Caco-2 (cell line): Measurements from ENCODE around the gene S1PR2. TPM values are rescaled to one million over a fixed set of nuclear protein-coding genes. Genes with fewer than 3 reads are reported as not detected.

Experiments
- BruUV-seq: library from RNA; stranded (reverse); fragments of 400-500 nt; replicated peaks from 2 replicates; lab custom pipeline; 2021; lab: Mats Ljungman, UMichigan
- CTCF ChIA-PET: fragments of 300-600 bp; sonication (Branson Sonifier 250); formaldehyde crosslinking; loops from one replicate; lab custom pipeline; 2022; ENCODE audit warnings: antibody characterized with exemption; lab: Charles Lee
- POLR2A ChIA-PET: fragments of 300-600 bp; sonication (Branson Sonifier 250); formaldehyde crosslinking; loops from one replicate; lab custom pipeline; 2022; ENCODE audit warnings: antibody characterized with exemption; lab: Charles Lee
- DNase-seq, 2 experiments: peaks; one replicate each; pipeline versions ENCODE4 v3.0.0 to v3.0.0-alpha.2; 2020 to 2022
- H3K27me3 ChIP-seq: replicated peaks from 2 replicates; pipeline ENCODE4 v1.6.0; 2011; ENCODE audit warnings: low read length; ENCODE audit not compliant: control insufficient read depth, insufficient read depth
- H3K36me3 ChIP-seq: 2 replicates; pipeline ENCODE4 v1.5.1; 2011; ENCODE audit warnings: low read length; ENCODE audit not compliant: control insufficient read depth, insufficient read depth
- H3K4me1 ChIP-seq: fragments of 250-450 bp; sonication (Bioruptor Pico); 2 replicates; pipeline ENCODE4 v1.5.1; 2020; ENCODE audit warnings: mild to moderate bottlenecking
- H3K4me3 ChIP-seq: 2 replicates; pipeline ENCODE4 v1.5.1; 2011; ENCODE audit warnings: low read depth, mild to moderate bottlenecking, control low read depth, low read length
- H3K9me3 ChIP-seq: fragments of 250-450 bp; sonication (Bioruptor Pico); 2 replicates; pipeline ENCODE4 v1.5.1; 2020; ENCODE audit warnings: mild to moderate bottlenecking, moderate library complexity
- H3K27ac Mint-ChIP-seq: one replicate; pipeline ENCODE4 v1.8.0; 2022; ENCODE audit warnings: mixed read lengths; ENCODE audit not compliant: unreplicated experiment
- H3K27me3 Mint-ChIP-seq: one replicate; pipeline ENCODE4 v1.8.0; 2022; ENCODE audit warnings: mixed read lengths; ENCODE audit not compliant: insufficient read depth, unreplicated experiment
- H3K36me3 Mint-ChIP-seq: one replicate; pipeline ENCODE4 v1.8.0; 2022; ENCODE audit warnings: mild to moderate bottlenecking, mixed read lengths; ENCODE audit not compliant: insufficient read depth, unreplicated experiment
- H3K4me1 Mint-ChIP-seq: one replicate; pipeline ENCODE4 v1.8.0; 2022; ENCODE audit warnings: low read depth, mixed read lengths; ENCODE audit not compliant: unreplicated experiment
- H3K4me3 Mint-ChIP-seq: one replicate; pipeline ENCODE4 v1.8.0; 2022; ENCODE audit warnings: mild to moderate bottlenecking, moderate library complexity, mixed read lengths; ENCODE audit not compliant: unreplicated experiment
- H3K9me3 Mint-ChIP-seq: one replicate; pipeline ENCODE4 v1.8.0; 2022; ENCODE audit warnings: mixed read lengths; ENCODE audit not compliant: unreplicated experiment
- intact Hi-C: fragments of 100-400 bp; cut with micrococcal nuclease; formaldehyde crosslinking; loops from one replicate; pipeline ENCODE4 v1.10.0; 2022; ENCODE audit not compliant: unreplicated experiment
- total RNA-seq: library from RNA; stranded (reverse); gene quantifications from 2 replicates; pipeline ENCODE4 v1.2.3, GENCODE V29; 2022
- TF ChIP-seq, protein P1 (sequence below), 2 experiments: fragments of 200-600 bp in 1 of 2; IDR thresholded peaks; 1 replicate in 1 of 2; 2 replicates in 1 of 2; pipeline versions ENCODE4 v1.5.1 to v1.8.0; 2011 to 2022; ENCODE audit warnings: antibody characterized with exemption in 1 of 2, control low read depth in 1 of 2, inconsistent platforms in 1 of 2, low read depth in 1 of 2, low read length in 1 of 2, mild to moderate bottlenecking in 1 of 2, moderate library complexity in 1 of 2; ENCODE audit not compliant: insufficient read depth in 1 of 2, severe bottlenecking in 1 of 2, unreplicated experiment in 1 of 2

Gene S1PR2
- total RNA-seq, 1 experiment from 2014 or later, result 6.2 TPM

DNA sequence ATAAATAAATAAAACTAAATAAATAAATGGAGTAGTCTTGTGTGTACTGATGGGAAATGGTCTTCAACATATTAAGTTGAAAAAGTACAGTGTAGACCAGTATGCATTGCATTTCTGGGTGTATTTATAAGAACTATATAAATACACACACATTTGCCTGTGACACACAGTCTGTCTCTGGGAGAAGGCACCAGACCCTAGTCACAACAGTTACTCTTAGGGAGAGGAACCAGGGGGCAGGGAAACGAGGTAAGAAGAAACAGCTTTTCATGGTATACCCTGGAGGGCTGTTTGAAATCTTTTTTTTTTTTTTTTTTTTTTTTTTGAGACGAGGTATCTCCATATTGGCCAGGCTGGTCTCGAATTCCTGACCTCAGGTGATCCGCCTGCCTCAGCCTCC is 2.8 kb upstream of the S1PR2 start:
- POLR2A ChIA-PET, result no interaction called here
- no peak for DNase-seq

DNA sequence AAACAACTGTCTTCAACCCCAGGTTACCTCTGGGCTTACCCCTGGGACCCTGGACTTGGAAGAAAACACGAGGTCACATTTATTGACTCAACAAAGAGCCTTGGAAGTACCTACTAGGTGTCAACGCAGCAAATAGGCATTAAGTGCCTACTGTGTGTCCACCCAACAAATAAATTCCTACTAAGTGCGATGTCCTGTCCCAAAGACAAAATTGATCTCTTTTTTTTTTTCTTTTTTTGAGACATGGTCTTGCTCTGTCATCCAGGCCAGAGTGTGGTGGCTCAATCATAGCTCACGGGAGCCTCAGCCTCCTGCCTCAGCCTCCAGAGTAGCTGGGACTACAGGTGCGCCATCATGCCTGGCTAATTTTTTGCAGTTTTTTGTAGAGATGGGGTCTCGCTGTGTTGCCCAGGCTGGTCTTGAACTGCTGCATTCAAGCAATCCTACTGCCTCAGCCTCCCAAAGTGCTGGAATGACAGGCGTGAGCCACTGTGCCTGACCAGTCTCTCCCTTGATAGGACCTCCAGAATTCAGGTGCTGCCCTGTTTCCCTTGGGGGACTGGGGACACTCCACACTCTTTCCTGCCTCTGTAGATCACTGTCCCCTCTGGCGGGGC is 589 bp upstream of the S1PR2 start:
- Histone ChIP-seq H3K36me3 (no peaks in the 10 kb centered on the region), H3K27me3 (no peaks in the 10 kb centered on the region), H3K4me3 (peak overlapping the region; percentile 83), H3K4me1 (0 out of 2 replicates have a peak, but pooled peaks cover 6% of the 10 kb centered on the region), H3K9me3 (no peaks in the 10 kb centered on the region)
- Mint-ChIP-seq H3K4me3 (peak overlapping the region; percentile 72), H3K27ac (peak overlapping the region; percentile 59), H3K9me3 (no peaks in the 10 kb centered on the region), H3K36me3 (peaks cover 6% of the 10 kb centered on the region), H3K27me3 (no peaks in the 10 kb centered on the region), H3K4me1 (no peaks in the 10 kb centered on the region)
- no peak for DNase-seq
- intact Hi-C loops, result loop anchor here (5.0 kb wide), 1 partner anchor 34 kb away; no protein-coding TSS in a partner anchor
- BruUV-seq, result TSS peak; percentile 70
- TF ChIP-seq, protein P1, sequence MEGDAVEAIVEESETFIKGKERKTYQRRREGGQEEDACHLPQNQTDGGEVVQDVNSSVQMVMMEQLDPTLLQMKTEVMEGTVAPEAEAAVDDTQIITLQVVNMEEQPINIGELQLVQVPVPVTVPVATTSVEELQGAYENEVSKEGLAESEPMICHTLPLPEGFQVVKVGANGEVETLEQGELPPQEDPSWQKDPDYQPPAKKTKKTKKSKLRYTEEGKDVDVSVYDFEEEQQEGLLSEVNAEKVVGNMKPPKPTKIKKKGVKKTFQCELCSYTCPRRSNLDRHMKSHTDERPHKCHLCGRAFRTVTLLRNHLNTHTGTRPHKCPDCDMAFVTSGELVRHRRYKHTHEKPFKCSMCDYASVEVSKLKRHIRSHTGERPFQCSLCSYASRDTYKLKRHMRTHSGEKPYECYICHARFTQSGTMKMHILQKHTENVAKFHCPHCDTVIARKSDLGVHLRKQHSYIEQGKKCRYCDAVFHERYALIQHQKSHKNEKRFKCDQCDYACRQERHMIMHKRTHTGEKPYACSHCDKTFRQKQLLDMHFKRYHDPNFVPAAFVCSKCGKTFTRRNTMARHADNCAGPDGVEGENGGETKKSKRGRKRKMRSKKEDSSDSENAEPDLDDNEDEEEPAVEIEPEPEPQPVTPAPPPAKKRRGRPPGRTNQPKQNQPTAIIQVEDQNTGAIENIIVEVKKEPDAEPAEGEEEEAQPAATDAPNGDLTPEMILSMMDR (IDR thresholded peaks at IDR 0.05; ENCODE audit: insufficient read depth in 1 of 2, low read depth in 1 of 2, low read length in 1 of 2, severe bottlenecking in 1 of 2, unreplicated experiment in 1 of 2), result no peak
- ChIA-PET POLR2A (interaction anchor here (0.6 kb wide), 3 partner anchors 20 to 409 kb away, joined by 3 to 4 read pairs (median 4); partner anchors contain the start of gene MRPL4), CTCF (interaction anchor here (0.6 kb wide), 1 partner anchor 641 kb away, joined by 3 read pairs; no protein-coding TSS in a partner anchor)

More for the DNA sequence above, 2.8 kb upstream of the S1PR2 start:
- Mint-ChIP-seq H3K27ac (no peak overlapping the region), H3K4me1 (no peaks in the 10 kb centered on the region), H3K27me3 (no peaks in the 10 kb centered on the region), H3K4me3 (no peak overlapping the region), H3K36me3 (peaks cover 13% of the 10 kb centered on the region), H3K9me3 (no peaks in the 10 kb centered on the region)
- Histone ChIP-seq H3K9me3 (no peaks in the 10 kb centered on the region), H3K4me3 (no peak overlapping the region), H3K27me3 (no peaks in the 10 kb centered on the region), H3K4me1 (peaks cover 17% of the 10 kb centered on the region), H3K36me3 (no peaks in the 10 kb centered on the region)
- CTCF ChIA-PET, result no interaction called here
- BruUV-seq, result no TSS peak
- TF ChIP-seq, protein P1 (IDR thresholded peaks at IDR 0.05; ENCODE audit: insufficient read depth in 1 of 2, low read depth in 1 of 2, low read length in 1 of 2, severe bottlenecking in 1 of 2, unreplicated experiment in 1 of 2), result no peak
- intact Hi-C loops, result loop anchor here (5.0 kb wide), 1 partner anchor 37 kb away; no protein-coding TSS in a partner anchor

DNA sequence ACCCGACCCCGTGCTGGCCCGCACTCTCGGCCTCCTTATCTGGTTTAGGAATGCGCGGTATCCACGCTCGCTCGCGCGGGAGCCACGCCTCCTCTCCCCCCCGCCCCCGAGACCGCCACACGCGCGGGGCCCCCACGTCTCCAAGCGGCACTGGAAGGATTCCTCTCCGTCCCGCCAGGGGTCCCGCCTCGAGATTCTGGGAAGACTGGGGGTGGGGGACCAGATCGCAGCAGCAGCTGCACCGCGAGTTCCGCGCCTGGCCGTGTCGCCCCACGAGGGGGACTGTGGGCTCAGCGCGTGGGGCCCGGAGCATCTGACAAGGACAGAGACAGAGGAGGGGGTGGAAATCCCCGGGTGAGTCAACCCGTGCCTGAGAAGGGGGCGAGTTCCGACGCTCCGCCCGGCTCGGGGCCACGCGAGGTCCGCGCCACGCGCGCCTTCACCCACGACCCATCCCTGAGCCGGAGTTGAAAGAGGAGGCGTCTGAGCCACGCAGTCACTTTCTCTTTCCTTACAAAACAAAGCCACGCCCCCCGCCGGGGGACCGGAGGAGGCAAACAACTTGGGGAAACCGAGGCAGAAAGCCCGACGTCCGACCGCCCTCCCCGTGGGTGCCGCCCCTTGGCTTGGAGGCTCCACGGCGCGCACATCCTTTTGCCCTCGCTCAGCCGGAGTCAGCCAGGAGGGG is 814 bp downstream of the S1PR2 start:
- Histone ChIP-seq H3K4me3 (peak overlapping the region; percentile 83), H3K36me3 (no peaks in the 10 kb centered on the region), H3K4me1 (0 out of 2 replicates have a peak, but pooled peaks cover 6% of the 10 kb centered on the region), H3K9me3 (no peaks in the 10 kb centered on the region), H3K27me3 (no peaks in the 10 kb centered on the region)
- H3K4me3 Mint-ChIP-seq, result peak overlapping the region; percentile 72
- peak; percentile 53 for DNase-seq
- H3K4me1 Mint-ChIP-seq, result no peaks in the 10 kb centered on the region
- H3K27me3 Mint-ChIP-seq, result no peaks in the 10 kb centered on the region
- intact Hi-C loops, result loop anchor here (5.0 kb wide), 1 partner anchor 33 kb away; no protein-coding TSS in a partner anchor
- ChIA-PET POLR2A (no interaction called here), CTCF (interaction anchor here (2.1 kb wide), 1 partner anchor 20 kb away, joined by 8 read pairs; no protein-coding TSS in a partner anchor)
- TF ChIP-seq, protein P1 (IDR thresholded peaks at IDR 0.05; ENCODE audit: insufficient read depth in 1 of 2, low read depth in 1 of 2, low read length in 1 of 2, severe bottlenecking in 1 of 2, unreplicated experiment in 1 of 2), result peak in 1 of 2 experiments; percentile 6
- H3K36me3 Mint-ChIP-seq, result peaks cover 6% of the 10 kb centered on the region
- TSS peak; percentile 34 for BruUV-seq
- no peak overlapping the region for H3K27ac Mint-ChIP-seq
- no peaks in the 10 kb centered on the region for H3K9me3 Mint-ChIP-seq
